Ishikawa (cell line): Measurements from ENCODE around the gene MUC5B.

ENCODE experiments used
- CEBPB ChIP-seq: IDR thresholded peaks from 2 replicates; pipeline ENCODE4 v1.6.1; 2012
- CREB1 ChIP-seq: IDR thresholded peaks from 2 replicates; pipeline ENCODE4 v1.6.1; 2012; ENCODE audit warnings: low read depth
- EGR1 ChIP-seq: IDR thresholded peaks from 2 replicates; pipeline ENCODE4 v1.6.1; 2012
- EP300 ChIP-seq: IDR thresholded peaks from 2 replicates; pipeline ENCODE4 v1.6.1; 2012; ENCODE audit warnings: borderline replicate concordance
- FOXM1 ChIP-seq: IDR thresholded peaks from 2 replicates; pipeline ENCODE4 v1.6.1; 2012; ENCODE audit warnings: low read depth, borderline replicate concordance
- NFIC ChIP-seq: IDR thresholded peaks from 2 replicates; pipeline ENCODE4 v1.6.1; 2012
- RAD21 ChIP-seq: IDR thresholded peaks from 2 replicates; pipeline ENCODE4 v1.6.1; 2012; ENCODE audit warnings: low read depth
- REST ChIP-seq: IDR thresholded peaks from 2 replicates; pipeline ENCODE4 v1.6.1; 2012; ENCODE audit warnings: low read depth, mild to moderate bottlenecking
- TAF1 ChIP-seq: IDR thresholded peaks from 2 replicates; pipeline ENCODE4 v1.6.1; 2012; ENCODE audit warnings: low read depth, mild to moderate bottlenecking
- TCF12 ChIP-seq: IDR thresholded peaks from 2 replicates; pipeline ENCODE4 v1.6.1; 2012; ENCODE audit warnings: low read depth
- TEAD4 ChIP-seq: IDR thresholded peaks from 2 replicates; pipeline ENCODE4 v1.6.1; 2012
- YY1 ChIP-seq: IDR thresholded peaks from 2 replicates; pipeline ENCODE4 v1.6.1; 2012; ENCODE audit warnings: low read depth
- ZBTB7A ChIP-seq: IDR thresholded peaks from 2 replicates; pipeline ENCODE4 v1.6.1; 2012; ENCODE audit warnings: low read depth
- TF ChIP-seq, protein P1 (sequence below): IDR thresholded peaks from 2 replicates; pipeline ENCODE4 v1.6.1; 2012
- TF ChIP-seq, protein P2 (sequence below): IDR thresholded peaks from 2 replicates; pipeline ENCODE4 v1.6.1; 2012

Gene MUC5B

DNA sequence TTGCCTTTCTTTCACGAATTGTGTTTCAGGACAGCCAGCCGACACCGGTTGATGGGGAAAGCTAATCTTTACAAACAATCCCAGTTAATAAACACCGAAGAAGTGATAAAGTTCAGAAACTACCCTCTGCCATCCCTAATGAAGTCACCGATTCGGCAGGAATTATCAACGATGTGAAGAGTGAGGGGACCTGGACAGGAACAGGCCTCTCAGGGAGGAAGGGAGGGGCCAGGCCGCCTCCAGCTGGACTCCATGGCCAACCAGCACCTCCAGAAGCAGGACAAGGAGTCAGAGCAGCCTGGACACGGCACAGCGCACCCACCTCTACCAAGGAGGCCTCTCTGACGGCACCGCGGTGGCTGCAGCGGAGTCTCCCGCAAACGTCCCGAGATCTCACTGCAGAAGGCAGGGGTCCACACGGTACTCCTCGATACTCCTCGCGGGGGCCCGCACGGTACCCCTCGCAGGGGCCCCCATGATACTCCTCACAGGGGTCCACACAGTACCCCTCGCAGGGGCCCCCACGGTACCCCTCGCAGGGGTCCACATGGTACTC is 82.7 kb downstream of the MUC5B start:
- TF ChIP-seq NFIC (no peak), EP300 (no peak), ZBTB7A (no peak), EGR1 (no peak), TCF12 (no peak), YY1 (no peak), CEBPB (no peak), TEAD4 (no peak), CREB1 (no peak), RAD21 (no peak), TAF1 (no peak), FOXM1 (no peak), REST (no peak)
- TF ChIP-seq, protein P1, sequence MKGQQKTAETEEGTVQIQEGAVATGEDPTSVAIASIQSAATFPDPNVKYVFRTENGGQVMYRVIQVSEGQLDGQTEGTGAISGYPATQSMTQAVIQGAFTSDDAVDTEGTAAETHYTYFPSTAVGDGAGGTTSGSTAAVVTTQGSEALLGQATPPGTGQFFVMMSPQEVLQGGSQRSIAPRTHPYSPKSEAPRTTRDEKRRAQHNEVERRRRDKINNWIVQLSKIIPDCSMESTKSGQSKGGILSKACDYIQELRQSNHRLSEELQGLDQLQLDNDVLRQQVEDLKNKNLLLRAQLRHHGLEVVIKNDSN, result no peak
- TF ChIP-seq, protein P2, sequence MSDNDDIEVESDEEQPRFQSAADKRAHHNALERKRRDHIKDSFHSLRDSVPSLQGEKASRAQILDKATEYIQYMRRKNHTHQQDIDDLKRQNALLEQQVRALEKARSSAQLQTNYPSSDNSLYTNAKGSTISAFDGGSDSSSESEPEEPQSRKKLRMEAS, result no peak

DNA sequence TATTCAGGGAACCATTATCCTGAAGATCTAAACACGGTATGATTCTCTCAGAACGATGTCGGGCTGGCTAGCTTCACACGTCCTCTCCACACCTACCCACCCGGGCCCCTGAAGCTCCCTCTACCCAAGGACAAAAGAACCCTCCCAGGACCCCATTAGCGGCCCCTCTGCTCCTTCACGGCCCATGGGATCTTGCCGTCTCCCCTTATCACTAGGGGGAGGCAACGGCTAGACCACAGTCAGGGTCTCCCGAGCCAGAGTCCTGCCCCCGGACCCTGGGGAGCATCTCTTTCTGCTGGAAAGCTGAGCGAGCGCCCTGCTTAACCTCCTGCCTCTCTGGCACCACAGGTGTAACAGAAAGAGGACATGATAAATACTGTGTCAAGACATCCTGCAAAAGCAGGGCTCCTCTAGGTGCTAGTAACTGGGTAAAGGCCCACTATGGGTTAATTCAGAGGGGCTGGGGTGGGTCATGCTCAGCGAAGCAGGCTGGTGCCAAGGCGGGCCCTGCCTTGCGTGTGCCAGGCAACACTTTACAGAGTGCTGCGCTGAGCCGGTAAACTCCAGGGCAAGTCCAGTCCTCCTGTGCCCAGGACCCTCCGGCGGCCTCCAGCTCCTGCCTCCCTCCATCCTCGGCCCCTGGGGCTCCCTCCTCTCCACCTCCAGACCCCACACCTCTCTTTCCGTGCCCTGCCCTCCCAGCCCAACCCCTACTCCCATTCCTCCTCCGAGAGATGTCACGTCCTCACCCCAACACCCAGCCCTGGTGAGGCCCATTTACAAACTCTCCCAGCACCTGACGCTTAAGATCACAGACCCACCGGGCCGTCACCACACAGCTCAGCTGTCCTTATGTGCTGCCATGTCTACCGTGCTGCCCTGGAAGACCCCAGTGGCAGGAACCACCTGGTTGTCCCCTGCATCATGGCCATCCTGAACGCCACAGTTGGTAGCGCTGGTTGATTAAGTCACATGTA is 83.6 kb downstream of the MUC5B start:
- TF ChIP-seq CREB1 (no peak), EGR1 (no peak), TEAD4 (no peak), TCF12 (no peak), NFIC (no peak), EP300 (no peak), REST (no peak), ZBTB7A (no peak), YY1 (no peak), TAF1 (no peak), FOXM1 (no peak)
- TF ChIP-seq, protein P2, result no peak
- TF ChIP-seq, protein P1, result no peak

- TF ChIP-seq EGR1 (no peak), CREB1 (no peak), ZBTB7A (no peak), EP300 (no peak), TAF1 (no peak), RAD21 (no peak), TCF12 (no peak), FOXM1 (no peak), NFIC (no peak), REST (no peak), CEBPB (no peak)
- TF ChIP-seq, protein P1, result no peak
- TF ChIP-seq, protein P2, result no peak
Measured at GRCh38 chr11:1307163-1307870, 84.5 kb downstream of the MUC5B start.
